ENCODE results near the gene MTCH2.
"Not testable (repeated sequence)": the region's sequence is repeated elsewhere in the genome, so short reads cannot be mapped to it uniquely, and the experiment has no call there.

MTCH2 gene

DNA sequence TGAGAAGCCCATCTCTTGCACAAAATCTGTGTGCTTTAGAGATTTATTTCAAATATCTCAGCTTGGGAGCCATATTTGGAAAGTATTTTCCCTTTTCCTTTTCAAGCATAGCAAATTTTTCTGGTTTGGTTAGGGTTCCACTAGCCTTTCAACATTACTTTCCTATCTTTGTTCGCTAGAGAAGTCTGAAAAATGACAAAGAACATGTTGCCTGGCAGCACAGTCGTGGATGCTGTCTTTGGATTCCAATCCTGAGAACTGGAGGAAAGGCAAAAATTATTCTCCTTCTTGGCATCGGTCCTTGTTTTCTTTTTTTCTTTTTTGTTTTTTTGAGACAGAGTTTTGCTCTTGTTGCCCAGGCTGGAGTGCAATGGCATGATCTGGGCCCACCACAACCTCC lies 6.9 kb upstream of the MTCH2 start:
- H3K27me3 ChIP-seq: no peaks in the 10 kb centered on the region
- H3K4me3 ChIP-seq (ENCODE audit: low read depth, low read length): no peak overlapping the region

DNA sequence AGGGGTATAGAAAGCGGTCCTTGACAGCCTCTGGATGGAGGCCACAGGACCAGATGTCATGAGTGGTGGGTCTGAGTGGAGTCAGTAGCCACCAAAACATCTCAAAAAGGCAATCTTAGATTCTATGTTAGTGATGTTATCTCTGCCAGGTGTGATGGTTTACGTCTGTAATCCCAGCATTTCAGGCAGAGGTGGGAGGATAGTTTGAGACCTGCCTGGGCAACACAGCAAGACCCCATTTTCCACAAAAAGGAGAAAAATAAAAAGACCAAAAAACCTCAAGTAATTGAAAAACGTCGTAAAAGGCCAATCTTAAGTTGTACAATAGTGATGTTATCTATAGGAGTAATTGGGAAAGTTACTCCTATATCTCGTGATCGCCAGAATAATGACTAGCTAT lies 3.7 kb upstream of the MTCH2 start:
- Histone ChIP-seq H3K9me3 (no peaks in the 10 kb centered on the region), H3K4me1 (no peaks in the 10 kb centered on the region), H3K27me3 (no peaks in the 10 kb centered on the region), H3K36me3 (no peaks in the 10 kb centered on the region; the same call in 1 of the 2 replicates), H3K4me3 (ENCODE audit: low read depth, low read length) (no peak overlapping the region)
- no peak for DNase-seq
- TF ChIP-seq, protein P1, sequence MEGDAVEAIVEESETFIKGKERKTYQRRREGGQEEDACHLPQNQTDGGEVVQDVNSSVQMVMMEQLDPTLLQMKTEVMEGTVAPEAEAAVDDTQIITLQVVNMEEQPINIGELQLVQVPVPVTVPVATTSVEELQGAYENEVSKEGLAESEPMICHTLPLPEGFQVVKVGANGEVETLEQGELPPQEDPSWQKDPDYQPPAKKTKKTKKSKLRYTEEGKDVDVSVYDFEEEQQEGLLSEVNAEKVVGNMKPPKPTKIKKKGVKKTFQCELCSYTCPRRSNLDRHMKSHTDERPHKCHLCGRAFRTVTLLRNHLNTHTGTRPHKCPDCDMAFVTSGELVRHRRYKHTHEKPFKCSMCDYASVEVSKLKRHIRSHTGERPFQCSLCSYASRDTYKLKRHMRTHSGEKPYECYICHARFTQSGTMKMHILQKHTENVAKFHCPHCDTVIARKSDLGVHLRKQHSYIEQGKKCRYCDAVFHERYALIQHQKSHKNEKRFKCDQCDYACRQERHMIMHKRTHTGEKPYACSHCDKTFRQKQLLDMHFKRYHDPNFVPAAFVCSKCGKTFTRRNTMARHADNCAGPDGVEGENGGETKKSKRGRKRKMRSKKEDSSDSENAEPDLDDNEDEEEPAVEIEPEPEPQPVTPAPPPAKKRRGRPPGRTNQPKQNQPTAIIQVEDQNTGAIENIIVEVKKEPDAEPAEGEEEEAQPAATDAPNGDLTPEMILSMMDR (IDR thresholded peaks at IDR 0.05; ENCODE audit: low read depth, low read length): no peak

More for the DNA sequence above, 6.9 kb upstream of the MTCH2 start:
- no peaks in the 10 kb centered on the region for H3K36me3 ChIP-seq
- TF ChIP-seq, protein P1 (IDR thresholded peaks at IDR 0.05; ENCODE audit: low read depth, low read length): no peak
- no peak for DNase-seq
- no peaks in the 10 kb centered on the region for H3K4me1 ChIP-seq
- H3K9me3 ChIP-seq: no peaks in the 10 kb centered on the region

DNA sequence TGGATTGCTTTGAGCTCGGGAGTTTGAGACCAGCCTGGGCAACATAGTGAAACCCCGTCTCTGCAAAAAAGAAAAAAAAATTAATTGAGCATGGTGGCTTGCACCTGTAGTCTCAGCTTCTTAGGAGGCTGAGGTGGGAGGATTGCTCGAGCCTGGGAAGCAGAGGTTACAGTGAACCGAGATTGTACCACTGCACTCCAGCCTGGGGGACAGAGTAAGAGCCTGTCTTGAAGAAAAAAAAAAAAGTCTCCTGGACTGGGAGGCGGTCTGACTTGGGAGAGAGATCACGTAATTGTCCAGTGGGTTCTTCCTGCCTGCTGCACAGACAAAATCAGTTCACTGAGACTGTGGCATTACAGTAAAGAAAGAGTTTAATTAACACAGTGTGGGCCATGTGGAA lies 3.1 kb upstream of the MTCH2 start:
- no peak overlapping the region for H3K4me3 ChIP-seq (ENCODE audit: low read depth, low read length)
- DNase-seq: no peak
- H3K9me3 ChIP-seq: no peaks in the 10 kb centered on the region
- no peaks in the 10 kb centered on the region for H3K27me3 ChIP-seq
- H3K4me1 ChIP-seq: no peaks in the 10 kb centered on the region
- TF ChIP-seq, protein P1 (IDR thresholded peaks at IDR 0.05; ENCODE audit: low read depth, low read length): no peak
- H3K36me3 ChIP-seq: no peaks in the 10 kb centered on the region; the same call in 1 of the 2 replicates

DNA sequence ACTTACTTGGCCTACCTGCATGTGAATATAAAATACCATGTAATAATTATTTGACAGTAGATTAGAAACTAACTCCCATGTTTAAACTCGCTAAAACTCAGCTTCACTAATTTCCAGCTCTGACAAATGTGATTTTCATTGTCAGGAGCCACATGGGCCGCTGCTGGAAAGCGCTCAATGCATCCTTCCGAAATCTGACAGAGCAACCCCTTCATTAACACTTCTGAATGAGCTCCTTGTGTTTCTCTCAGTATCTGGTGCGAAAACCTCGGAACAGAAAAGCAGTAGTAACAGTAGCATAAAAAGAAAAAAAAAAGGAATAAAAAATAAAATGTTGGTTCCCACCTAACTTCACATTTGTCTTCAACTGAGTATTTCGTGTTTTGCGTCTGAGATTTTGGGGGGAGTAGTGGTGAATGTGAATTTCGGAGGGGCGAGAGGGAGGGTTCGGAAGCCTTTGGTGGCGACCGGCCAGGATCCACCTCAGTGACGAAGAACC lies 710 bp downstream of the MTCH2 start:
- Histone ChIP-seq H3K27me3 (no peaks in the 10 kb centered on the region), H3K9me3 (no peaks in the 10 kb centered on the region), H3K4me1 (no peaks in the 10 kb centered on the region), H3K4me3 (ENCODE audit: low read depth, low read length) (peak overlapping the region; percentile 81), H3K36me3 (peaks cover 10% of the 10 kb centered on the region; the same call in 1 of the 2 replicates)
- DNase-seq: no peak
- TF ChIP-seq, protein P1 (IDR thresholded peaks at IDR 0.05; ENCODE audit: low read depth, low read length): no peak

DNA sequence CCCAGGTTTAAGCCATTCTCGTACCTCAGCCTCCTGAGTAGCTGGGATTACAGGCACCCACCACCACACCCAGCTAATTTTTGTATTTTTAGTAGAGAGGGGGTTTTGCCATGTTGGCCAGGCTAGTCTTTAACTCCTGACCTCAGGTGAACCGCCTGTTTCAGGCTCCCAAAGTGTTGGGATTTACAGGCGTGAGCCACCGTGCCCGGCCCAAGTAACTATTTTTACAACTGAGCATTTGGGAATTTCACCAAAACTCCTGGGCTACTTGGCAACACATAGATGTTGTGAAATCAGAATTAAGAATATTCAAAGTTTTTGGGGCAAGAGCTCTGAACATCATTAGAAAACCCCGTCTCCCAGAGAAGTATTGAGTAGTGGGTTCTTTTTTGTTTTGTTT lies 1.9 kb downstream of the MTCH2 start:
- H3K27me3 ChIP-seq; H3K4me1 ChIP-seq; H3K9me3 ChIP-seq; H3K4me3 ChIP-seq (ENCODE audit: low read depth, low read length); H3K36me3 ChIP-seq; DNase-seq: not testable (repeated sequence)

DNA sequence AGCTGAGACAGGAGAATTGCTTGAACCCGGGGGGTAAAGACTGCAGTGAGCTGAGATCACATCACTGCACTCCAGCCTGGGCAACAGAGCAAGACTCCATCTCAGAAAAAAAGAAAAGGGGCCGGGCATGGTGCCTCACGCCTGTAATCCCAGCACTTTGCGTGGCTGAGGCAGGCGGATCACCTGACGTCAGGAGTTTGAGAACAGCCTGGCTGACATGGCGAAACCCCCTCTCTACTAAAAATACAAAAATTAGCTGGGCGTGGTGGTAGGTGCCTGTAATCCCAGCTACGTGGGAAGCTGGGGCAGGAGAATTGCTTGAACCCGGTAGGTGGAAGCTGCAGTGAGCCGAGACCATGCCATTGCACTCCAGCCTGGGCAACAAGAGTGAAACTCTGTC lies 6.0 kb downstream of the MTCH2 start:
- not testable (repeated sequence) for H3K9me3 ChIP-seq; DNase-seq; H3K27me3 ChIP-seq; H3K4me3 ChIP-seq (ENCODE audit: low read depth, low read length); H3K4me1 ChIP-seq
- H3K36me3 ChIP-seq: peaks cover 15% of the 10 kb centered on the region

DNA sequence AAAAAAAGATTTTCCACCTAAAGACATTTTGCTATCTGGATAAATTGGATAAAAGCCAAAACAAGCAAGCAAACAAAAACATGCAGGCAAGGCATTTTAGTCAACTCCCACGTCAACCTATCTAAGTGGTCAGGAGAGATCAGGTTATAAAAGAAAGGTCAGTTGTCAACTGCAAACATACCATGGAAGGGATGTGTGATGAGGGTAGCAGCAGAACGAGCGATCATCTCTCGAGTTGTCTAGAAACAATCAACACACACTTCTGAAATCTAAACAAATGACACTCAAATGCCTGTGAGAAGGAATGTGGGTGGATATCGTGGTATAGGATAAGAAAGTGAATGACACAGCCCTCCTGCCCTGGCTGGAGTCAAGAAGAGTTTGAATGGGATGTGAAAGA lies 10.9 kb downstream of the MTCH2 start:
- TF ChIP-seq, protein P1 (IDR thresholded peaks at IDR 0.05; ENCODE audit: low read depth, low read length): no peak
- no peaks in the 10 kb centered on the region for H3K4me1 ChIP-seq
- no peaks in the 10 kb centered on the region for H3K27me3 ChIP-seq
- H3K36me3 ChIP-seq: peaks cover 17% of the 10 kb centered on the region
- no peak overlapping the region for H3K4me3 ChIP-seq (ENCODE audit: low read depth, low read length)
- no peak for DNase-seq
- no peaks in the 10 kb centered on the region for H3K9me3 ChIP-seq

Measured in BE2C (cell line).